HepG2 (cell line): ENCODE results near the gene CLTCL1. TPM values are rescaled to one million over a fixed set of nuclear protein-coding genes. Genes with fewer than 3 reads are reported as not detected.

Source experiments
- ATAC-seq: fragments of 200-7000 bp; cut with Tn5 transposase; 3 replicates; pipeline ENCODE4 v1.9.1; 2020; ENCODE audit warnings: mild to moderate bottlenecking, moderate library complexity
- BruUV-seq: library from RNA; stranded (reverse); fragments of 400-500 nt; replicated peaks from 2 replicates; lab custom pipeline; 2021; lab: Mats Ljungman, UMichigan
- CTCF ChIA-PET: fragments of 300-600 bp; formaldehyde crosslinking; extraction: SDS; loops from one replicate; lab custom pipeline; 2021; ENCODE audit warnings: low total read pairs, inconsistent platforms, low intra/inter-chr PET ratio; lab: Yijun Ruan, JAX
- POLR2A ChIA-PET: fragments of 350-600 bp; sonication (Branson Sonifier 250); formaldehyde crosslinking; loops from one replicate; lab custom pipeline; 2020; ENCODE audit warnings: antibody characterized with exemption, inconsistent platforms; lab: Yijun Ruan, JAX
- DNase-seq: peaks from one replicate; pipeline ENCODE4 v3.0.0-alpha.2; 2015; ENCODE audit warnings: low spot score
- FAIRE-seq: peaks from 3 replicates; lab custom pipeline; 2011; peaks lifted over from hg19 to GRCh38; lab: Jason Lieb, UNC
- H2AFZ ChIP-seq: one replicate; pipeline ENCODE4 v1.6.1; 2011; ENCODE audit warnings: low read length, inconsistent platforms
- H3K27ac ChIP-seq: fragments of 300-600 bp; 3 replicates; pipeline ENCODE4 v1.8.0; 2011; ENCODE audit warnings: mixed run types, mild to moderate bottlenecking, mixed read lengths, low read length, inconsistent platforms; ENCODE audit not compliant: insufficient read depth; ENCODE audit errors: extremely low read length
- H3K27me3 ChIP-seq, 2 experiments: fragments of 200-600 bp in 1 of 2; 2 replicates in 1 of 2; 3 replicates in 1 of 2; pipeline versions ENCODE4 v1.6.0 to v1.8.0; 2011; ENCODE audit warnings: low read length in 2 of 2, mild to moderate bottlenecking in 2 of 2, moderate library complexity in 2 of 2, inconsistent platforms in 1 of 2; ENCODE audit not compliant: insufficient read depth in 2 of 2, control insufficient read depth in 1 of 2
- H3K36me3 ChIP-seq, 2 experiments: fragments of 200-600 bp in 1 of 2; replicated peaks in 1 of 2; 2 replicates in 1 of 2; 3 replicates in 1 of 2; pipeline versions ENCODE4 v1.5.1 to v1.8.0; 2011; ENCODE audit warnings: low read length in 2 of 2, inconsistent platforms in 1 of 2; ENCODE audit not compliant: insufficient read depth in 2 of 2, control insufficient read depth in 1 of 2
- H3K4me1 ChIP-seq: 2 replicates; pipeline ENCODE4 v1.5.1; 2012; ENCODE audit warnings: low read length, inconsistent platforms; ENCODE audit not compliant: insufficient read depth
- H3K4me2 ChIP-seq: 2 replicates; pipeline ENCODE4 v1.6.0; 2011; ENCODE audit warnings: low read depth, low read length, inconsistent platforms
- H3K4me3 ChIP-seq, 3 experiments: fragments of 200-600 bp in 1 of 3; sonication (generic), shearing (Covaris generic) in 1 of 3; replicated peaks in 1 of 3; 2 replicates each; pipeline ENCODE4 v1.5.1; 2011 to 2016; ENCODE audit warnings: low read length in 3 of 3, inconsistent platforms in 2 of 3, low read depth in 2 of 3, mild to moderate bottlenecking in 2 of 3, control low read depth in 1 of 3, mixed read lengths in 1 of 3; ENCODE audit not compliant: insufficient read depth in 1 of 3
- H3K79me2 ChIP-seq: one replicate; pipeline ENCODE4 v1.6.1; 2011; ENCODE audit warnings: low read length, inconsistent platforms; ENCODE audit not compliant: insufficient read depth
- H3K9ac ChIP-seq: 2 replicates; pipeline ENCODE4 v1.6.0; 2011; ENCODE audit warnings: mild to moderate bottlenecking, low read depth, low read length, inconsistent platforms; ENCODE audit not compliant: insufficient read depth
- H3K9me3 ChIP-seq: 2 replicates; pipeline ENCODE4 v1.5.1; 2012; ENCODE audit warnings: mild to moderate bottlenecking, low read length
- H4K20me1 ChIP-seq: 2 replicates; pipeline ENCODE4 v1.6.0; 2011; ENCODE audit warnings: inconsistent platforms, mild to moderate bottlenecking, low read length, moderate library complexity; ENCODE audit not compliant: insufficient read depth
- AKNA ChIP-seq: sonication (generic); formaldehyde crosslinking; IDR thresholded peaks from 2 replicates; pipeline ENCODE4 v1.4.0; 2020; ENCODE audit warnings: missing genetic modification reagents, borderline replicate concordance
- FOXA1 ChIP-seq, 2 experiments: fragments of 450-650 bp in 1 of 2; sonication (generic) in 1 of 2; formaldehyde crosslinking in 1 of 2; IDR thresholded peaks; 2 replicates each; pipeline versions ENCODE4 v1.4.0 to v1.6.1; 2016 to 2020; ENCODE audit warnings: missing genetic modification reagents in 1 of 2
- NKX3-1 ChIP-seq: sonication (generic); formaldehyde crosslinking; IDR thresholded peaks from 2 replicates; pipeline ENCODE4 v1.5.0; 2020; ENCODE audit warnings: missing genetic modification reagents
- SP140L ChIP-seq: sonication (generic); formaldehyde crosslinking; IDR thresholded peaks from 2 replicates; pipeline ENCODE4 v1.4.0; 2020; ENCODE audit warnings: missing genetic modification reagents, borderline replicate concordance
- SPEN ChIP-seq: sonication (generic); formaldehyde crosslinking; IDR thresholded peaks from 2 replicates; pipeline ENCODE4 v1.5.1; 2020; ENCODE audit warnings: low read depth, mild to moderate bottlenecking, missing genetic modification reagents
- U2AF1 ChIP-seq: fragments of 200-400 bp; formaldehyde crosslinking; optimal IDR thresholded peaks from 2 replicates; pipeline ENCODE3; 2017; ENCODE audit warnings: mild to moderate bottlenecking, low read depth, low read length
- U2AF2 ChIP-seq: fragments of 200-400 bp; formaldehyde crosslinking; IDR thresholded peaks from 2 replicates; pipeline ENCODE4 v1.6.1; 2017; ENCODE audit warnings: low read depth, mild to moderate bottlenecking, low read length
- ZEB1 ChIP-seq: IDR thresholded peaks from 2 replicates; pipeline ENCODE4 v1.6.1; 2012; ENCODE audit warnings: mild to moderate bottlenecking, low read depth, inconsistent platforms; ENCODE audit not compliant: insufficient replicate concordance
- ZNF674 ChIP-seq: sonication (generic); formaldehyde crosslinking; IDR thresholded peaks from 2 replicates; pipeline ENCODE4 v1.5.0; 2020; ENCODE audit warnings: low read depth, mild to moderate bottlenecking, missing genetic modification reagents
- ZNF75D ChIP-seq: sonication (generic); formaldehyde crosslinking; IDR thresholded peaks from 2 replicates; pipeline ENCODE4 v1.8.1; 2023; ENCODE audit warnings: missing genetic modification reagents, mild to moderate bottlenecking, borderline replicate concordance
- ZNF766 ChIP-seq: sonication (generic); formaldehyde crosslinking; IDR thresholded peaks from 2 replicates; pipeline ENCODE4 v1.5.0; 2020; ENCODE audit warnings: missing genetic modification reagents, borderline replicate concordance
- ZNF770 ChIP-seq: sonication (generic); formaldehyde crosslinking; IDR thresholded peaks from 2 replicates; pipeline ENCODE4 v1.5.0; 2020; ENCODE audit warnings: mild to moderate bottlenecking, missing genetic modification reagents
- WGBS: methylation state at CpG from one replicate; pipeline ENCODE4 v1.1.6; 2017; ENCODE audit warnings: low lambda C conversion rate; 5-methylcytosine and 5-hydroxymethylcytosine counted together
- in situ Hi-C: cut with HindIII; loops from 2 replicates; pipeline ENCODE4 v1.10.0; 2017; ENCODE audit warnings: low pct_unique_long_range_greater_than_20kb; ENCODE audit not compliant: extremely low pct_ligation_motif_present
- intact Hi-C: fragments of 100-400 bp; cut with micrococcal nuclease; formaldehyde crosslinking; loops from one replicate; pipeline ENCODE4 v1.10.0; 2022; ENCODE audit not compliant: unreplicated experiment
- polyA plus RNA-seq, 8 experiments: library from polyadenylated mRNA; depleted of rRNA in 3 of 8; stranded (reverse) in 7 of 8; unstranded in 1 of 8; fragments of >200 nt; fragmentation: Illumina TruSeq in 4 of 8; extraction: Trizol in 4 of 8; gene quantifications; 2 replicates each; pipeline versions ENCODE4 v1.2.1 to v1.2.3, GENCODE V29; 2011 to 2016; ENCODE audit warnings: low read depth in 4 of 8, missing spikeins in 1 of 8, mixed read lengths in 1 of 8; ENCODE audit not compliant: insufficient read depth in 1 of 8
- total RNA-seq, 5 experiments: library from RNA; depleted of rRNA; stranded (reverse); fragments of >200 nt; fragmentation: Illumina TruSeq; extraction: Trizol; gene quantifications; 2 replicates each; pipeline ENCODE4 v1.2.3, GENCODE V29; 2016; ENCODE audit warnings: low read depth in 1 of 5

CLTCL1 gene
- total and polyA plus RNA-seq, 2 of the 13 experiments (the other 11 are each of a cell fraction or from before 2014, with no cell fraction given), result 8.1 to 10.9 TPM

- no peak overlapping the region for H3K27ac ChIP-seq
- CTCF ChIA-PET, result no interaction called here
- H3K9me3 ChIP-seq, result no peaks in the 10 kb centered on the region
- 41% methylated on average over 4 of the region's 9 CpGs for WGBS
- no TSS peak for BruUV-seq
- POLR2A ChIA-PET, result interaction anchor here (0.9 kb wide), 1 partner anchor 31 kb away, joined by 3 read pairs; the partner anchor contains the start of gene SLC25A1
- no peak overlapping the region for H3K4me3 ChIP-seq
- in situ Hi-C loops (no loop called here), intact Hi-C loops (no loop called here)
- no peak overlapping the region for H3K9ac ChIP-seq
- TF ChIP-seq U2AF1 (no peak), ZNF674 (CRISPR knock-in tag) (no peak), SPEN (CRISPR knock-in tag) (no peak), SP140L (CRISPR knock-in tag) (no peak), ZNF75D (CRISPR knock-in tag) (no peak), ZNF770 (no peak), ZEB1 (no peak), ZNF766 (no peak), NKX3-1 (CRISPR knock-in tag) (no peak), AKNA (CRISPR knock-in tag) (no peak), FOXA1 (IDR thresholded peaks at IDR 0.05) (no peak), FOXA1 (CRISPR knock-in tag; IDR thresholded peaks at IDR 0.05) (no peak), U2AF2 (no peak)
- H2AFZ ChIP-seq, result no peak overlapping the region
- FAIRE-seq, result no peak
- H3K36me3 ChIP-seq, result peaks cover 0 to 2% of the 10 kb centered on the region in 2 experiments; a peak in 2 of 5 replicates
- H3K4me1 ChIP-seq, result peaks cover 17% of the 10 kb centered on the region
- peaks cover 13% of the 10 kb centered on the region for H3K79me2 ChIP-seq
- H4K20me1 ChIP-seq, result no peaks in the 10 kb centered on the region
- no peak for DNase-seq
- peaks cover 7 to 54% of the 10 kb centered on the region in 2 experiments; a peak in 4 of 5 replicates for H3K27me3 ChIP-seq
- no peak overlapping the region for H3K4me2 ChIP-seq
- ATAC-seq, result no peak
Observed at GRCh38 chr22:19147195-19147780, 144.2 kb downstream of the CLTCL1 start.
